ENCODE measurements around the gene ARHGEF16.
A peak's percentile ranks its signal among the peaks of the same experiment; 100 is the strongest.

ARHGEF16 gene

DNA sequence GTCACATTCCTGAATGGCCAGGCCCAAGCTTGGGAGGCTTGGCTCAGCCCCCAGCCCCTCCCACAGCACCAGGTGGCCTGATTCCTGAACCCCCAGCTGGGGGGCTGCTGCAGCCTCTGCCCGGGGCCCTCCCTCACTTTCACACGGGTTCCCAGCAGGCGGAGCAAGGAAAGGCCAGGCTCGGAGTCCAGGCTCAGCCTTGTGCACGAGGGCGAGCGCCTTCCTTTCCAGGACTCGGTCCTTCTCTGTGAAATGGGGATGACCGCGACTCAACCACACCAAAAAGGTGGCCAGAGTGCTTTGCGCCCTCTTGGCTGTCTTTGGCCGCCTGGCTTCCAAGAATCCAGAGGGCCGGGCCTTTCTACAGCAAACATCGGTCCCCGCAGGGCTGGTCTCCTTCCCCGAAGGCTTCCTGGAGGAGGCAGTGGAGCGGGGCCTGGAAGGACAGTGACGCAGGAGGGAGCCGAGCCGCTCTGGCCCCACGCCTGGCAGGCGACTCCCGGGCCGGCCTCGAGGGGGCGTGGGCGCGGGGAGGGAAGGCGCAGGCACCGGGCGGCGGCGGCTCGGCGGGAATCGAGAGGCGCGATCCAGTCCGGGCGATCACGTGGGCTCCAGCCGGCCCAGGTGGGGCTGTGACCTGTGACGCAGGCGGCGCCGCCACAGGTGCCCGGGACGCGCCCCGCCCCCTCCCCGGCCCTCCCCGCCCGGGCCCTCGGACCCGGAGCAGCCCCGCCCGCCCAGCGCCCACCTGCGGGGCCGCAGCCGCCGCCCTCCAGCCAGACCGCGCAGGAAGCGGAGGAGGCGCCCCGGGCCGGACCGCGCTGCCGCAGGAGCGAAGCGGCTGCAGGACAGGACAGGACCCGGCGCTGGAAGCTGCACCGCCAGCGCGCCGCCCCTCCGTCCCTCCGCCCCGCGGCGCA, at the start of gene ARHGEF16:
TSS of gene ARHGEF16 (plus strand) at position 775 of the 920 bp plus-strand sequence. CDS start 8,420 bp downstream, outside the sequence.
- Histone ChIP-seq H3K9me3 (ENCODE audit: control insufficient read depth, low read length) (no peaks in the 10 kb centered on the region), H2AFZ (peak within 1 kb of the TSS; percentile 64), H3K36me3 (ENCODE audit: control insufficient read depth, insufficient read depth, low read length) (no peaks in the 10 kb centered on the region), H3K4me3 (ENCODE audit: low read depth, low read length) (peak within 1 kb of the TSS; percentile 58), H3K27ac (no peak within 1 kb of the TSS), H3K4me1 (peaks cover 5% of the 10 kb centered on the region), H3K79me2 (no peaks in the 10 kb centered on the region), H3K27me3 (ENCODE audit: control insufficient read depth, insufficient read depth, low read length) (no peaks in the 10 kb centered on the region), H3K9ac (no peak within 1 kb of the TSS), H3K4me2 (ENCODE audit: low read length) (peak within 1 kb of the TSS; percentile 65)
- TF ChIP-seq, protein P1, sequence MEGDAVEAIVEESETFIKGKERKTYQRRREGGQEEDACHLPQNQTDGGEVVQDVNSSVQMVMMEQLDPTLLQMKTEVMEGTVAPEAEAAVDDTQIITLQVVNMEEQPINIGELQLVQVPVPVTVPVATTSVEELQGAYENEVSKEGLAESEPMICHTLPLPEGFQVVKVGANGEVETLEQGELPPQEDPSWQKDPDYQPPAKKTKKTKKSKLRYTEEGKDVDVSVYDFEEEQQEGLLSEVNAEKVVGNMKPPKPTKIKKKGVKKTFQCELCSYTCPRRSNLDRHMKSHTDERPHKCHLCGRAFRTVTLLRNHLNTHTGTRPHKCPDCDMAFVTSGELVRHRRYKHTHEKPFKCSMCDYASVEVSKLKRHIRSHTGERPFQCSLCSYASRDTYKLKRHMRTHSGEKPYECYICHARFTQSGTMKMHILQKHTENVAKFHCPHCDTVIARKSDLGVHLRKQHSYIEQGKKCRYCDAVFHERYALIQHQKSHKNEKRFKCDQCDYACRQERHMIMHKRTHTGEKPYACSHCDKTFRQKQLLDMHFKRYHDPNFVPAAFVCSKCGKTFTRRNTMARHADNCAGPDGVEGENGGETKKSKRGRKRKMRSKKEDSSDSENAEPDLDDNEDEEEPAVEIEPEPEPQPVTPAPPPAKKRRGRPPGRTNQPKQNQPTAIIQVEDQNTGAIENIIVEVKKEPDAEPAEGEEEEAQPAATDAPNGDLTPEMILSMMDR (IDR thresholded peaks at IDR 0.05) = peak; percentile 23

- no peak overlapping the region for H2AFZ ChIP-seq
- no peaks in the 10 kb centered on the region for H3K4me1 ChIP-seq
- H3K27ac ChIP-seq = no peak overlapping the region
- TF ChIP-seq, protein P1 (IDR thresholded peaks at IDR 0.05) = no peak
- no peaks in the 10 kb centered on the region for H3K79me2 ChIP-seq
- no peaks in the 10 kb centered on the region for H3K9me3 ChIP-seq (ENCODE audit: control insufficient read depth, low read length)
- no peaks in the 10 kb centered on the region for H3K36me3 ChIP-seq (ENCODE audit: control insufficient read depth, insufficient read depth, low read length)
- H3K4me2 ChIP-seq (ENCODE audit: low read length) = no peak overlapping the region
- H3K27me3 ChIP-seq (ENCODE audit: control insufficient read depth, insufficient read depth, low read length) = no peaks in the 10 kb centered on the region
- no peak overlapping the region for H3K4me3 ChIP-seq (ENCODE audit: low read depth, low read length)
- H3K9ac ChIP-seq = no peak overlapping the region
Observed at GRCh38 chr1:3404801-3405200, 49.7 kb upstream of the ARHGEF16 start.

DNA sequence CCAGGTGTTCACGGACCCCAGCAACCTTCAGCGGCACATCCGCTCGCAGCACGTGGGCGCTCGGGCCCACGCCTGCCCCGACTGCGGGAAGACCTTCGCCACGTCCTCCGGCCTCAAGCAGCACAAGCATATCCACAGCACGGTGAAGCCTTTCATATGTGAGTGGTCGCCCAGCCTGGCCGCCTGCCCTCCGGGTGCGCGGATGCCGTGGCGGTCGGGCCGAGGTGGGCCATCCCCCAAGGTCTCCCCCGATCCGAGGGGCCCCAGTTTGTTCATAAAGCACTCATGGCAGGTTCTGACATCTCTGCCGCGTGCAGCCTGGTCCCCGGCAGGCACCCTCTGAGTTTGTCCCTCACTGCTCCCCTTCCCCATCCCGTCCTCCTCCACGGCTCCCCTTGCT, 49.0 kb upstream of the ARHGEF16 start:
- Histone ChIP-seq H3K4me1 (no peaks in the 10 kb centered on the region), H3K79me2 (no peaks in the 10 kb centered on the region), H2AFZ (no peak overlapping the region), H3K36me3 (ENCODE audit: control insufficient read depth, insufficient read depth, low read length) (no peaks in the 10 kb centered on the region), H3K9ac (no peak overlapping the region), H3K4me3 (ENCODE audit: low read depth, low read length) (no peak overlapping the region), H3K27ac (no peak overlapping the region), H3K9me3 (ENCODE audit: control insufficient read depth, low read length) (no peaks in the 10 kb centered on the region), H3K27me3 (ENCODE audit: control insufficient read depth, insufficient read depth, low read length) (no peaks in the 10 kb centered on the region), H3K4me2 (ENCODE audit: low read length) (no peak overlapping the region)
- TF ChIP-seq, protein P1 (IDR thresholded peaks at IDR 0.05) = no peak

DNA sequence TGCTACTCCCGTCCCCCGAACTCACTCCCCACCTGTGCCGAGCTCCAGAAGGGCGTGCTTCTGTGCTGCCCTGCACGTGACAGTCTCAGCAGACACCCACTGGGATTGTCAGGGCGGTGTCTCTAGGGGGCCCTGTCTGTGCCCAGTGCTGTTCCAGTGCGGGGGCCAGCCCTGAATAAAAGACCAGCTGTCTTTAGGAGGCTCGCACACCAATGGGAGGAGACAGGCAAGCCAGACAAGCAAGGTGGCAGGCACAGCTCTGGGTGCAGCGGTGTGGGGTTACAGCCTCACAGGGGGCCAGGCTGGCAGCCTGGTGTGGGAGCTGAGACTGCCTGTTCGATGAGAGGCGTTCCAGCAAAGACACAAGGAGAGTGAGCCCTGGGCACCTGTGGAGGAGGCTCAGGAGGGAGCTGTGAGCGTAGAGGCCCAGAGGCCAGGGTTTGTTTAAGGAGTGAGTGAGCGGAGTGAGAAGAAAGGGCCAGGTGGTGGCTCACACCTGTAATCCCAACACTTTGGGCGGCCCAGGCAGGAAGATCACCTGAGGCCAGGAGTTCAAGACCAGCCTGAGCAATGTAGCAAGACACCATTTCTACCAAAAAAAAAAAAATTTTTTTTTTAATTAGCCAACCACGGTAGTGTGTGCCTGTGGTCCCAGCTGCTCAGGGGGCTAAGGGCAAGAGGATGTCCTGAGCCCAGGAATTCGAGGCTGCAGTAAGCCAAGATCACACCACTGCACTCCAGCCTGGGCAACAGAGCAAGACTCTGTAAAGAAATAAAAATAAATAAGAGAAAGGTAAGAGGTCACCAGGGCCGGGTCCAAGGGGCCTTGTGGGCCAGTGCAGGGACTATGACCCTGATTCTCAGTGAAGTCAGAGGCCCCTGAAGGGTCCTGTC, 48.2 kb upstream of the ARHGEF16 start:
- Histone ChIP-seq H3K4me1 (no peaks in the 10 kb centered on the region), H2AFZ (no peak overlapping the region), H3K36me3 (ENCODE audit: control insufficient read depth, insufficient read depth, low read length) (no peaks in the 10 kb centered on the region), H3K27ac (no peak overlapping the region), H3K4me3 (ENCODE audit: low read depth, low read length) (no peak overlapping the region), H3K9ac (no peak overlapping the region), H3K4me2 (ENCODE audit: low read length) (no peak overlapping the region), H3K79me2 (no peaks in the 10 kb centered on the region), H3K27me3 (ENCODE audit: control insufficient read depth, insufficient read depth, low read length) (no peaks in the 10 kb centered on the region), H3K9me3 (ENCODE audit: control insufficient read depth, low read length) (no peaks in the 10 kb centered on the region)
- TF ChIP-seq, protein P1 (IDR thresholded peaks at IDR 0.05) = no peak
